ENCODE data around the gene PITPNM1.

DNA sequence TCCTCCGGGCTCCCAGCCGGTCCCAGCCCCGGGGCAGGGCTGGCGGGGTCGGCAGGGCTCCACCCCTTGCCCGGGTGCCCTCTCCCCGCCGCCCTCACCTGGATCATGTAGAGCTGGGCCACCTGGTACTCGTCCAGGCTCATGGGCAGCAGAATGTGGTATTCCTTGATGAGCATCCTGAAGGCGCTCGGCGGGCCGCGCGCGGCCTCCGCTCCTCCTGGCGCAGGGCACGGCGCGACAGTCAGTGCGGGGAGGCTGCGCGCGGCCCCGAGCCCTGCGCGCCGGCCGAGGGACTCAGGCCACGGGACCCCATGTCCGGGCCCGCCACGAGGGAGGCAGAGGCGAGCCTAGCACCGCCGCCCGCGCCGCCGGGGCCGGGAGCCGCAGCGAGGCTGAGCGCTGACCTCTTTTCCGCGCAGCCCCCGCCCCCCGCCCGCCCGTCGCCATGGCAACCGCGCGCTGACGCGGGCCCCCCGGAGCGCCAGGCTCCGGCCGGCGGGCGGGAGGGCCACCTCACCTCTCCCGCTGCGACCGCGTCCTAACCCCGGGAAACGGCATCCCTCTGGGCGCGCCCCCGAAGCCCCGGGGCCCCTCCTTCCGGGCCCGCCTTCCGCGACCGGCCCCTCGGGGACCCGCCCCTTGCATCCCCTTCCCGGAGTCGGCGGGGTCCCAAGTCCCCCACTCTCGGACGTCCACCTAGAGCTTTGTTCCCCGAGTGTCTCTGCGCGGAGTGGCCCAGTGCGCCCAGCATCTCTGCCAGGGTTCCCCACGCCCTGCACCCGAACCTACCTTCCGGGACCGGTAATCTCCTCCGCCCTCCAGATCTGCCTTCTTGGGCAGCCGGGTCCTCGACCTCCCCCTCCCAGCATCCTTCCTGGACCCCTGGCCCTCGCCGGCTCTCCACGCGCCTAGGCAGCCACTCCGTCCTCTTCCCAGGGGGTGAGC is 886 bp downstream of the PITPNM1 start:
- TF ChIP-seq, protein P1, sequence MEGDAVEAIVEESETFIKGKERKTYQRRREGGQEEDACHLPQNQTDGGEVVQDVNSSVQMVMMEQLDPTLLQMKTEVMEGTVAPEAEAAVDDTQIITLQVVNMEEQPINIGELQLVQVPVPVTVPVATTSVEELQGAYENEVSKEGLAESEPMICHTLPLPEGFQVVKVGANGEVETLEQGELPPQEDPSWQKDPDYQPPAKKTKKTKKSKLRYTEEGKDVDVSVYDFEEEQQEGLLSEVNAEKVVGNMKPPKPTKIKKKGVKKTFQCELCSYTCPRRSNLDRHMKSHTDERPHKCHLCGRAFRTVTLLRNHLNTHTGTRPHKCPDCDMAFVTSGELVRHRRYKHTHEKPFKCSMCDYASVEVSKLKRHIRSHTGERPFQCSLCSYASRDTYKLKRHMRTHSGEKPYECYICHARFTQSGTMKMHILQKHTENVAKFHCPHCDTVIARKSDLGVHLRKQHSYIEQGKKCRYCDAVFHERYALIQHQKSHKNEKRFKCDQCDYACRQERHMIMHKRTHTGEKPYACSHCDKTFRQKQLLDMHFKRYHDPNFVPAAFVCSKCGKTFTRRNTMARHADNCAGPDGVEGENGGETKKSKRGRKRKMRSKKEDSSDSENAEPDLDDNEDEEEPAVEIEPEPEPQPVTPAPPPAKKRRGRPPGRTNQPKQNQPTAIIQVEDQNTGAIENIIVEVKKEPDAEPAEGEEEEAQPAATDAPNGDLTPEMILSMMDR (IDR thresholded peaks at IDR 0.05; ENCODE audit: low read depth, low read length): no peak
- TF ChIP-seq POLR2A (IDR thresholded peaks at IDR 0.05; ENCODE audit: extremely low read depth, insufficient read length): no peak
- TF ChIP-seq, protein P2, sequence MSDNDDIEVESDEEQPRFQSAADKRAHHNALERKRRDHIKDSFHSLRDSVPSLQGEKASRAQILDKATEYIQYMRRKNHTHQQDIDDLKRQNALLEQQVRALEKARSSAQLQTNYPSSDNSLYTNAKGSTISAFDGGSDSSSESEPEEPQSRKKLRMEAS (IDR thresholded peaks at IDR 0.05; ENCODE audit: low read depth, low read length): no peak
